Measurements from ENCODE around the gene ALDH4A1.

- TF ChIP-seq CTCF (IDR thresholded peaks at IDR 0.05; ENCODE audit: low read depth, low read length) (no peak), EZH2phosphoT487 (IDR thresholded peaks at IDR 0.05; ENCODE audit: low read depth) (no peak)
Measured at GRCh38 chr1:18886003-18886335, 16.4 kb downstream of the ALDH4A1 start.
